ENCODE results near the gene MVB12A.

DNA sequence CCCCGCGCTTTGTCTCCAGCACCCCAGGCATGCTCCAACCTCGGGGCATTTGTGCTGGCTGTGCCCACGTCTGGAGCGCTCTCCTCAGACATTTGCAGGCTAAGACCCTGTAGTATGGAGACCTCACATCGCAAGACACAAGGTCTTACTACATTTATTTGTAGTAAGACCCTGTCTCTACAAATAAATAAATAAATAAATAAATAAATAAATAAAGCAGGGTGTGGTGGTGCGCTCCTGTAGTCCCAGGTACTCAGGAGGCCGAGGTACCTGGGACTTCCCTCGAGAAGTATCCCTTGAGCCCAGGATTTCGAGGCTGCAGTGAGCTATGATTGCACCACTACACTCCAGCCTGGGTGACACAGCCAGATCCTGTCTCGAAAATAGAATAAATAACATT is 36.3 kb downstream of the MVB12A start:
- TF ChIP-seq, protein P1, sequence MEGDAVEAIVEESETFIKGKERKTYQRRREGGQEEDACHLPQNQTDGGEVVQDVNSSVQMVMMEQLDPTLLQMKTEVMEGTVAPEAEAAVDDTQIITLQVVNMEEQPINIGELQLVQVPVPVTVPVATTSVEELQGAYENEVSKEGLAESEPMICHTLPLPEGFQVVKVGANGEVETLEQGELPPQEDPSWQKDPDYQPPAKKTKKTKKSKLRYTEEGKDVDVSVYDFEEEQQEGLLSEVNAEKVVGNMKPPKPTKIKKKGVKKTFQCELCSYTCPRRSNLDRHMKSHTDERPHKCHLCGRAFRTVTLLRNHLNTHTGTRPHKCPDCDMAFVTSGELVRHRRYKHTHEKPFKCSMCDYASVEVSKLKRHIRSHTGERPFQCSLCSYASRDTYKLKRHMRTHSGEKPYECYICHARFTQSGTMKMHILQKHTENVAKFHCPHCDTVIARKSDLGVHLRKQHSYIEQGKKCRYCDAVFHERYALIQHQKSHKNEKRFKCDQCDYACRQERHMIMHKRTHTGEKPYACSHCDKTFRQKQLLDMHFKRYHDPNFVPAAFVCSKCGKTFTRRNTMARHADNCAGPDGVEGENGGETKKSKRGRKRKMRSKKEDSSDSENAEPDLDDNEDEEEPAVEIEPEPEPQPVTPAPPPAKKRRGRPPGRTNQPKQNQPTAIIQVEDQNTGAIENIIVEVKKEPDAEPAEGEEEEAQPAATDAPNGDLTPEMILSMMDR (IDR thresholded peaks at IDR 0.05), result no peak
- TF ChIP-seq POLR2A (IDR thresholded peaks at IDR 0.05), result no peak

Measured in tibial nerve (tissue), 3 donors.